Type B pancreatic cell (in vitro differentiated cells): ENCODE results near the gene YWHAE. TPM values are rescaled to one million over a fixed set of nuclear protein-coding genes. Genes with fewer than 3 reads are reported as not detected.

Source experiments
- DNase-seq: peaks from one replicate; pipeline ENCODE4 v3.0.0; 2021; ENCODE audit warnings: mixed read lengths; ENCODE audit not compliant: unreplicated experiment; ENCODE audit errors: extremely low spot score
- H3K27ac Mint-ChIP-seq: 2 replicates; pipeline ENCODE4 v1.8.0; 2021; ENCODE audit warnings: mild to moderate bottlenecking, mixed read lengths
- H3K27me3 Mint-ChIP-seq: 2 replicates; pipeline ENCODE4 v1.8.0; 2021; ENCODE audit warnings: mixed read lengths
- H3K36me3 Mint-ChIP-seq: 2 replicates; pipeline ENCODE4 v1.8.0; 2021; ENCODE audit warnings: mixed read lengths
- H3K4me1 Mint-ChIP-seq: one replicate; pipeline ENCODE4 v1.8.0; 2021; ENCODE audit warnings: mixed read lengths; ENCODE audit not compliant: unreplicated experiment
- H3K4me3 Mint-ChIP-seq: 2 replicates; pipeline ENCODE4 v1.8.0; 2021; ENCODE audit warnings: mild to moderate bottlenecking, mixed read lengths
- H3K9me3 Mint-ChIP-seq: 2 replicates; pipeline ENCODE4 v1.8.0; 2021; ENCODE audit warnings: mixed read lengths
- CTCF ChIP-seq: fragments of 200-600 bp; sonication (generic); conservative IDR thresholded peaks from 2 replicates; pipeline ENCODE4 v1.5.0; 2021; ENCODE audit warnings: antibody characterized with exemption, mild to moderate bottlenecking
- total RNA-seq: library from RNA; stranded (reverse); gene quantifications from 2 replicates; pipeline ENCODE4 v1.2.1, GENCODE V29; 2021; ENCODE audit warnings: low replicate concordance

YWHAE gene
- total RNA-seq, 1 donor from 2014 or later = 773 TPM

GRCh38 chr17:1374431-1375177 is 25.4 kb downstream of the YWHAE start:
- DNase-seq = no peak
- Mint-ChIP-seq H3K9me3 (no peaks in the 10 kb centered on the region), H3K27me3 (no peaks in the 10 kb centered on the region), H3K4me3 (no peak overlapping the region), H3K4me1 (peaks cover 39% of the 10 kb centered on the region), H3K36me3 (peaks cover 10% of the 10 kb centered on the region), H3K27ac (peak overlapping the region; percentile 8)
- TF ChIP-seq CTCF = no peak

DNA sequence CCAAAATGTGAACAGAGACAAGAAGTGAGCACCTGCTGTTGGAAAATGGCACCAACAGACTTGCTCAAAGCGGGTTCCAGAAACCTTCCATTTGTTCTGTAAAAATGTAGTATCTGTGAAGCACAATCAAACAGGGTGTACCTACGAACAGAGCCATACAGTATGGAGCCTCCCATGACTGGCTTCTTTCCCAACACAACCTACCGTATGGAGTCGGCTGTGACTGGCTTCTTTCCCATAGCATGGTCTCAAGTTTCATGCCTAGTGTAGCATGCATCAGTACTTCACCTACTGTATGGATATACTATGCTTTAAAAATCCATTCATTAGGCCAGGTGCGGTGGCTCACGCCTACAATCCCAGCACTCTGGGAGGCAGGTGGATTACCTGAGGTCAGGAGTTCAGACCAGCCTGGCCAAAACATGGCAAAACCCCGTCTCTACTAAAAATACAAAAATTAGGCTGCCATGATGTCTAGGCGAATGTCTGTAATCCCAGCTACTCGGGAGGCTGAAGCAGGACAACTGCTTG is 26.2 kb downstream of the YWHAE start:
- H3K36me3 Mint-ChIP-seq = peaks cover 9% of the 10 kb centered on the region
- no peak for TF ChIP-seq CTCF
- H3K4me3 Mint-ChIP-seq = no peak overlapping the region
- no peak for DNase-seq
- H3K4me1 Mint-ChIP-seq = peaks cover 32% of the 10 kb centered on the region
- no peaks in the 10 kb centered on the region for H3K9me3 Mint-ChIP-seq
- no peaks in the 10 kb centered on the region for H3K27me3 Mint-ChIP-seq
- H3K27ac Mint-ChIP-seq = no peak overlapping the region

DNA sequence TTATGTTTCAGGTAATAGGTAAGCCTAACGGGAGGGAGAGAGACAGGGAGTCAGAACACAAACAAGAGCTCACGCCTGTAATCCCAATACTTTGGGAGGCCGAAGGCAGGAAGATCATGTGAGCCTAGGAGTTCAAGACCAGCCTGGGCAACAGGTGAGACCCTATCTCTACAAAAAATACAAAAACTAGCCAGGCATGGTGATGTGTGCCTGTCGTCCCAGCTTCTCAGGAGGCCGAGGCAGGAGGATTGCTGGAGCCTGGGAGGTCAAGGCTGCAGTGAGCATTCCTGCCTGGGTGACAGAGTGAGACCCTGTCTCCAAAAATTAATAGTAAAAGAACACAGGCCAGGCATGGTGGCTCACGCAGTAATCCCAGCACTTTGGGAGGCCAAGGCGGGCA is 27.4 kb downstream of the YWHAE start:
- no peak overlapping the region for H3K27ac Mint-ChIP-seq
- H3K4me3 Mint-ChIP-seq = no peak overlapping the region
- no peak for DNase-seq
- H3K9me3 Mint-ChIP-seq = no peaks in the 10 kb centered on the region
- no peak for TF ChIP-seq CTCF
- no peaks in the 10 kb centered on the region for H3K27me3 Mint-ChIP-seq
- H3K36me3 Mint-ChIP-seq = peaks cover 9% of the 10 kb centered on the region
- peaks cover 35% of the 10 kb centered on the region for H3K4me1 Mint-ChIP-seq

GRCh38 chr17:1371893-1372590 is 28.0 kb downstream of the YWHAE start:
- peaks cover 9% of the 10 kb centered on the region for H3K36me3 Mint-ChIP-seq
- no peak overlapping the region for H3K4me3 Mint-ChIP-seq
- no peak overlapping the region for H3K27ac Mint-ChIP-seq

GRCh38 chr17:1368588-1368987 is 31.4 kb downstream of the YWHAE start:
- Mint-ChIP-seq H3K27me3 (no peaks in the 10 kb centered on the region), H3K27ac (no peak overlapping the region), H3K4me3 (no peak overlapping the region), H3K4me1 (peaks cover 19% of the 10 kb centered on the region), H3K36me3 (peaks cover 12% of the 10 kb centered on the region), H3K9me3 (no peaks in the 10 kb centered on the region)
- no peak for TF ChIP-seq CTCF
- no peak for DNase-seq

More at GRCh38 chr17:1371893-1372590, 28.0 kb downstream of the YWHAE start:
- no peak for DNase-seq
- H3K4me1 Mint-ChIP-seq = peaks cover 37% of the 10 kb centered on the region
- no peak for TF ChIP-seq CTCF
- no peaks in the 10 kb centered on the region for H3K27me3 Mint-ChIP-seq
- no peaks in the 10 kb centered on the region for H3K9me3 Mint-ChIP-seq
